AML-193 (cell line): ENCODE results near the gene NKAIN2.
"Not testable (repeated sequence)": the region's sequence is repeated elsewhere in the genome, so short reads cannot be mapped to it uniquely, and the experiment has no call there.

Experiments used
- DNase-seq, 2 experiments: peaks; one replicate each; lab custom pipeline; 2025; lab: John Stamatoyannopoulos, UW

The NKAIN2 gene

DNA sequence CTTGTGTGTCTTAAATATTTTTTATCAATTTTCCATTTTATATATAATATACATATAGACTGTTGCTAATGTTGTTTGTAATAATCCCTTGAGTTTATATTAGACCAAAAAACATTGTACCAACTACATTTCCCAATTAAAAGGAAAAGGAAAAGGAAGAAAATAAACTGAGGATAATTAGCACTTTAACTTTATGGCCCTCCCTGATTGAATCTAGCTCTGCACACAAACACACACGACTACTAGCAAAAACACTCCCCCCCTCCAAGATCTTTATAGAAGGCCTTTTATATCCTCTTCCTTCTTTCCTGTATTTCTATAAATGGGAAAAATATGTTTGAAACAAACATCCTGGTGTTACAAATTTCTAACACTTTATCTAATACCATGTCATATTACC, 276.8 kb downstream of the NKAIN2 start:
- DNase-seq: no peak

DNA sequence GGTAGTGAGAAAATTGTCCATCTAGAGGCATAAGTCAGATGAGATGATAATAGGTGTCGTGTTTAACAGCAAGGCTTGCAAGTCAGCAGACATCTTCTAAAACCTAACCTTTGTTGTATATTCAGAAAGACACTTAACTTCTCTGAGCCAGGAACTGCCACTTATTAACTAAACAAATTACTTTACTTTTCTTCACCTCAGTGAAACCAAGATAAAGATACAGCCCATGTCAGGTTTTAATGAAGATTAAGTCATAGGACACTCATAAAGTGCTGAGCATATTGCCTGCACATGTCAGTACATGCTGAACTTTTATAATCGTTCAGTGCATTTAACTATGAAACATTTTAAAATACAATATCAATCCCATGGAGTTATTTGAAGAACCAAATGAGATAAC, 286.8 kb downstream of the NKAIN2 start:
- DNase-seq: no peak

DNA sequence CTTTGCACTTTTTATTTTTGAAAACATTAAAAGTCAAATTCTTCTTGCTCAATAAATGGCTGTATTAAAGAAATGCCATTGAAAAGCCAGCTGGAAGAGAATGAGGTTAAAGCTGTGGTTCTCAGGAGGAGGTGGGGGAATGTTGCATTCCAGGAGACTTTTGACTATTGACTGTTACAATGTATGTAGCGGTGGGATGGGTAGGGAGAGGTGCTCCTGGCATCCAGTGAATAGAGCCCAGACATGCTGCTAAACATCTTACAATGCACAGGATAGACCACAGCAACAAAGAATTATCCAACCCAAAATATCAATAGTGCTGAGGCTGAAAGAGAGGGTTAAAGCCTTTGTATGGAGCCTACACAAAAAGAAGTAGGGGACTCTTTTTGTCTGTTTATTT, 295.9 kb downstream of the NKAIN2 start:
- no peak for DNase-seq

DNA sequence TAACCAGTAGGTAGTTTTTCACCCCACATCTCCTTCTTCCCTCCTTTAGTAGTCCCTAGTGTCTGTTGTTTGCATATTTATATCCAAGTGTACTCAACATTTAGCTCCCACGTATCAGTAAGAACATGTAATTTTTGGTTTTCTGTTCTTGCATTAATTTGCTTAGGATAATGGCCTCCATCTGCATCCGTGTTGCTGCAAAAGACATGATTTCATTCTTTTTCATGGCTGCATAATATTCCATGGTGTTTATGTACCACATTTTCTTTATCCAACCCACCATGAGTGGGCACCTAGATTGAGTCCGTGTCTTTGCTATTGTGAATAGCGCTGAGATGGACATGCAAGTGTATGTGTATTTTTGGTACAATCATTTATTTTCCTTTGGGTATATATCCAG, 306.8 kb downstream of the NKAIN2 start:
- no peak for DNase-seq

DNA sequence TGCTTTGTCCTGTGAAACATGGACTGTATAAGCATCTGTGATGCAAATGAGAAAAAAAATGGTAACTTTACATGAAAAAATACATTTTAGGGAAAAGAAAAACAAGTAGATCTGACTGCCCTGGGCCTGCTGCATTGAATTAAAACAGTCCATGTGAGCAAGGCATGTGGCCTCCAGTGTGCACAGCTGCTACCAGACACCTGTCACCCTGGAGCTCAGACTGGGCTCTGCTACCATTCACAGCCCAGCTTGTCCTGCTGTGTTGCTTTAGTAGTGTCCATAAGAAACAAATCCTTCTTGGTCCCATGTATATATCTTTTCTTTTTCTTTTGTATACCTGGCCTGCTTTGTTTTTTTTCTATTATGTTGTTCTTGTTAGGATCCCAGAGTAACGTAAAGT, 315.9 kb downstream of the NKAIN2 start:
- no peak for DNase-seq

DNA sequence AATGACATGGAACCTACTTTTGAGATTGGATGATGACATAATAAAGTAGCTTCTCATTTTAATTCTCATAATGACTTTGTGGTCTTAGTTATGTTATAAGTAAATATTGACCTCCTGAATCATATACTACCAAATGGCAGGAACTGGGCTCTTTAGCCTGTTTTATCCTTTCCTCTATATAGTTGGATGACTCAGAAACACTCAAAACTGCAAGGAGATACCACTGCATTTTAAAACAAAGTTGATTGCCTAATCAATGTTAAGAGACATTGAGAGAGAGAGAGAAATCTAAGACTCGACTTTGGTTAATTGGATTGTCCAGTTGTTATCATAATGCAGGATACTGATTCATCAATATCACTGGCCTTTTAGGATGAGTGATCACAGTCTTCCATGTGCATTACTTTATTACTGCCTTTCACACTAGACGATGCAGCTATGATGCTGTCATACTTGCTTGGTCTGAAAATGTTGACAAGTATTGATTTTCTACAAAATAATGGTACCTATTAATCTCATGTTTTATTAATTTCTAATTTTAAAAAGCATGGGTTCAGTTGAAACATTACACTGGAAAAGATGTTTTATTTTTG, 320.0 kb downstream of the NKAIN2 start:
- no peak for DNase-seq

DNA sequence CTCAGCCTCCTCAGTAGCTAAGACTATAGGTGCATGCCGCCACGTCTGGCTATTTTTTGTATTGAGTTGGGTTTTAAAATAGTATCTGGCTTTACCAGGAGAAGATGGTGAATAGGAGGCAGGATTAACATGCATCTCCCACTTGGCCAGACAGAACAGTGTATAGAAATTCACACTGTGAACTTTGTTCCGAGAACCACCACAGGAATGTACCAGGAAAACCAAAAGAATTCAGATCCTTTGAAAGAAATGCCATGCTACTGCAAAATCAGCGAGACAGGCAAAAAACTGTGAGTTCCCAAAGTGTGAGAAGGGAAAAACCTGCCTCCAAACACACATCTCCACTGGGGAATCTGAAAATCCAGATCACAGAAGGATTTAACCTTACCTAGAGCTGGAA, 327.6 kb downstream of the NKAIN2 start:
- no peak for DNase-seq

DNA sequence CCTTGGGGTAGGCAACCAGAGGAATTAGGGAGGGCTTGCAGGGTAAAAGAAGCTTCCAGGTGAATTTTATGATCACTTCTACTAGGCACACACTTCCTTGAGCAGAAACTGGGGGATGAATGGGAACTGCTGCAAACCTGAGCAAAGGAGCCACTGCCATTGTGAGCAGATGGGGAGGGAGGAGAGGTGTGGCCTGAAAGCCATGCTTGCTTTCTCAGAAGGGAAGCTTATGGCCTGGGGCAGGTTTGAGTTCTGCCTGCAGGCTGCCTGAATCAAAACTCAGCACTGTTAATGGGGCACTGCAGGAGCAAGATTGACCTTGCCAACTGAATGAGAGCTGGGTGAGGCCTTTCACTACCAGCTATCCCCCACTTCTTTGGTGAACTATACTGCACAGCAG, 328.1 kb downstream of the NKAIN2 start:
- no peak for DNase-seq

DNA sequence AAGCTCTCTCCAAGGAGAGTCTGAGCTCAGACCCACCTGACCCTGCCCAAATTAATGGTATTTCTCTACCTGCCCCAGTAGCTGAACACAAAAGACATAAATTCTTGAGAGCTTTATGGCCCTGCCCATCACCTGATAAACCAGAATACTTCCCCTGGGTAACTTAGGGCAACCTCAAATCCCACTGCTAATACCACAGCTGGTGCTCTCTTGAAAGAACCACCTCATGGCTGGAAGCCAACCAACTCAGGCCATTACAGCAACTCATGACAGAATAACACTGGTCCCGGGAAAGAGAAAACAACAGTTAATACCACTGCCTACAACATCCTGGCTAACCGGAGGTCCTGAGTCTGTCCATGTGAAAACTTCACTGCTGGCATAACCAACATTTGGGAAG, 328.6 kb downstream of the NKAIN2 start:
- DNase-seq: no peak

DNA sequence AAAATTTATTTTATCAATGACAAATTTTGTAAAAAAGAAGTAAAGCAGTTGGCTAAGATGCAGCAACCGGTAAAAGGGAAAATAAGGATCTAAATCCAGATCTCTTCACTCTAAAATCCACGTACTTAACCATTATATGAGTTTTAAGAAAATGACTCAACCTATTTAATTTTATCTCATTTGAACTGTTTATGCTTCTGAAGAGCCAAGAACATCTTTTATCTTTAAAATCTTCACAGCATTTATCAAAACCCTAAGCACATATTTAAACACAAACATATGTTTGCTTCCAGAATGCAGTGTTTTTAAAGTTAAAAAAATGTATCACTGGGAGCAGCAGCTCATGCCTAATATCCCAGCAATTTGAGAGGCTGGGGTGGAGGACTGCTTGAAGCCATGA, 339.2 kb downstream of the NKAIN2 start:
- no peak for DNase-seq

DNA sequence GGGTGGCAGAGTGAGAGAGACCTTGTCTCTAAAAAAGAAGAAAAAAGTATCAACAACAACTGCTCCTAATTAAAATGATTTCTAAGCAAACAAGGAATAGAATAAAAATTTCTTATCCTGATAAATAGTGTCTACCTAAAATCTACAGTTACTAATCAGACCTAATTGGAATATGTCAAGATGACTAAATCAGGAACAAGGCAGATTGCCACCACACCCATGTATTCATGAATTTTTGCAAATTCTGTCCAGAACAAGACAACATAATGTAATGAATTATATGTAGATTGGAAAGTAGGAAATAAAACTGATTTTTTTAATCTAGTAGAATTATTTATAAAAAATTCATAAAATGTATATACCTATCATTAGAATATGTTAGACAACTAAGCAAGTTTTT, 339.8 kb downstream of the NKAIN2 start:
- no peak for DNase-seq

DNA sequence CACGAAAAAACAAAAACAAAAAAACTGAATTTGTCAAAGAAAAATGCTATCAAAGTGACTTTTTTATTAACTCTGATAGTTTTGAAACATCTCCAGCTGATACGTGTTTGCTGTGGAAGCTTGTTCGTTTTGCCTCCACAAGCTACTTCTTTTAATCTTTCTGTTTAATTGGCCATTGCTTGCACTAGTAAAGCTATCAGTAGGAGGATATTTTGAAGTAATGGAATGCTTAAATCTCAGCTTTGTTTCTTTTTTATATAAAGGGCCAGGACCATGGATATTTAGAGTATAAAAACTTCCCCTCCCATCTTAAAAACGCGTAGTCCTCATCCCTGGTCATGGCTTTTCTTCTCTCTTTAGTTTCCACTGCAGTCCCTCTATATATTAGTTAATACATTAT, 344.0 kb downstream of the NKAIN2 start:
- DNase-seq: no peak

DNA sequence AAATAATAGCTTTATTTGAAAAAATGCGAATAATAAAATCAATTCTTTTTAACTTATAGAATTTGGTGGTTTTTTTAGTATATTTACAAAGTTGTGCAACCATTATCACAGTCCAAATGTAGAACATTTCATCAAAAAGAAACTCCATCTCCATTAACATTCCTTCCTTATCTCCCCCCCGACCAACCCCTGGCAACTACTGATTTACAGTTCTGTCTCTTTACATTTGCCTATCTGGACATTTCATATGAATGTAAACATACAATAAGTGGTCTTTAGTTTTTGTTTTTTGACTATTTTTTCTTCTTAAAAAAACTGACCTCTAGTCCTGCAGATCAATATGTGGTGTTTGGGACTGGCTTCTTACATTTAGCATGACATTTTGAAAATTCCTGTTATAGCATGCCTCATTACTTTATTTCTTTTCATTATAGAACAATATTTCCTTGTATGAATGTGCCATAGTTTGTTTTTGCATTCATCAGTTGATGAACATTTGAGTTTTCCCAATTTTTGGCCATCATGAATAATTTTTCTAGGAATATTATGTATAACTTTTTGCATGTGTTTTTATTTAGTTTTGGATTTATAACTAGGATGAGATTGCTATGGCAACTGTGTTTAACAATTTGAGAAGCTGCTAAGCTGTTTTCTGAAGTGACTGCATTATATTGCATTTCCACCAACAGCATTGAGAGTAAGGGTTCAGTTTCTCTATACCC, 344.7 kb downstream of the NKAIN2 start:
- no peak for DNase-seq

DNA sequence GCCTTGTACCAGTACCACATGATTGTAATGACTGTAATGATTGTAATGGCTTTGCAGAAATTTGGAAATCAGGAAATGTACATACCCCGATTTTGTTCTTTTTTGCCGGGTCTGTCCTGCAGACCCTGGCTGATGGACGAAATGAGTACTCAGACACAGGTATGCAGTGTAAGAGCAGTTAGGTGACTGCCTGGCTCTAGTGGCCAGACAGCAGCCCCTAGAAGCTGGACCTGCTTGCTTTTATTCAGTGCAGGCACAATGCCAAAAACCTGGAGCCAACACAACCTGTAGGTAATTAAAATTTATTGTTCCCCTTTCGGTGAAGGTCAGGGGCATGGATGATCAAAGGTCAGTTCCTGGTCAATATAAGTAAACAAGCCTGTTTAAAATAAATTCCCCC, 346.0 kb downstream of the NKAIN2 start:
- no peak for DNase-seq

DNA sequence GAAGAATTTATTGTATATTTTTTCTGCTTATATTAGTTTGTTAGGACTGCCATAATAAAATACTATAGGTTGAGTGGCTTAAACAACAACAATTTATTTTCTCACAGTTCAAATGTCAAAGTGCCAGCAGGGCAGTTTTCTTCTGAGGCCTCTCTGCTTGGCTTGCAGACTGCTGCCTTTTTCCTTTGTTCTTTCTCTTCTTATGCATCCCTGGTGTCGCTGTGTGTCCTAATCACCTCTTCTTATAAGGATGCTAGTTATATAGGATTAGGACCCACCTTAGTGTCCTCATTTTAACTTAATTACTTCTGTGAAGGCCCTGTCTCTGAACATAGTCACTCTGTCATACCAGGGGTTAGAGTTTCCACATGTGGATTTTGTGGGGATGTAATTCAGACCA, 354.4 kb downstream of the NKAIN2 start:
- DNase-seq: no peak

DNA sequence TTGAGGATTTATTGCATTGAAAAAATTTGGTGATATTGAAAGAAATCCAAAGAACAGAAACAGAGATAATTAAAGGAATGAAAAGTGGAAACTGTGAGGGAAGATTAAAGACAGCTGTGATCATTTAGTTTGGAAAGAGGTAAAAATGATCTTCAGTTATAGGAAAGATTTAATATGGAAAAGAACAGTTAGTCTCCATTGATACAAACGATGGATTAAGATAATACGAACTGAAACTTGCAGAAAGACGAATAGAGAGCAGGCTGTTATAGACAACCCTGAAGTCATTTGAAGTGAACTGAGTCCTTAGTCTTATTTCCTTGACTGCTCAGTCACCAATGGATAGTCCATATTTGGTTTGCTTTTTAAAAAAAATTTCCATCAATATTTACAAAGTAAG, 360.0 kb downstream of the NKAIN2 start:
- no peak for DNase-seq

DNA sequence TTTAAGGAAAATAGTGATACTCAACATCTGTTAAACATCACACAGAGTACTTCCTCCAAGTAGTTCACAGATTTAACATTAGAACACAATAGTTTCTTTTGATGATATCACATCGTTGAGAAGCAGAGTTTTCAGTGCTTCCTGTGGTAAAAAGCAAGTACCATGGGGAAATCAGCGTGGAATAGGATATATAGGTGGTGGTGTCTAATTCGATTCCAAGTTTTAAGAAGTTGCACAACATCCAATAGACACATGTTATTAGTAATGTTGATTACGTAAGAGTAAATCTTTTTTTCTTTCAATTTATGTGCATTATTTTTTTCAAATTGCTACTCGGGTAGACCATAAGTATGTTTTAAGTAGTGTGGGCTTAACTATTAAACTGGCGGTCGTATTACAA, 360.7 kb downstream of the NKAIN2 start:
- no peak for DNase-seq

DNA sequence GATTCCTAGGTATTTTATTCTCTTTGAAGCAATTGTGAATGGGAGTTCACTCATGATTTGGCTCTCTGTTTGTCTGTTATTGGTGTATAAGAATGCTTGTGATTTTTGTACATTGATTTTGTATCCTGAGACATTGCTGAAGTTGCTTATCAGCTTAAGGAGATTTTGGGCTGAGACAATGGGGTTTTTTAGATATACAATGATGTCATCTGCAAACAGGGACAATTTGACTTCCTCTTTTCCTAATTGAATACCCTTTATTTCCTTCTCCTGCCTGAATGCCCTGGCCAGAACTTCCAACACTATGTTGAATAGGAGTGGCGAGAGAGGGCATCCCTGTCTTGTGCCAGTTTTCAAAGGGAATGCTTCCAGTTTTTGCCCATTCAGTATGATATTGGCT, 363.6 kb downstream of the NKAIN2 start:
- DNase-seq: not testable (repeated sequence)

DNA sequence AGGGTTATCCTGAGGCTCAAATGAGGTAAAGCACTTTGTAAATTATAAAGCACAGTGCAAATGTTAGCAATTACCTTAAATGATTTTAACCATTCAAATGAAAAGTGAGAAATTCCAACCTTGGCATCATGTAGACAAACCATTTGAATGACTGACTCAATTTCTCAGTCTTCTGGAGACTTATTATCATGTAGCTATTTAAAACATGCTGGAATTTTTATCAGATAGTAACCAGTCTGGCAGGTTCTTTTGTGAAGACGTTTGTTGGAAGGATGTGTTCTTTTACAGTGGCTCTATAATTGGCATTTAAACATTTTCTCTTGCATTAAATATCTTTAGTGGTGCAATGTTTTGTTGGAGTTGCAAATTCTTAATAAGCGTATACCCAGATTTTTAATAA, 386.6 kb downstream of the NKAIN2 start:
- DNase-seq: no peak

DNA sequence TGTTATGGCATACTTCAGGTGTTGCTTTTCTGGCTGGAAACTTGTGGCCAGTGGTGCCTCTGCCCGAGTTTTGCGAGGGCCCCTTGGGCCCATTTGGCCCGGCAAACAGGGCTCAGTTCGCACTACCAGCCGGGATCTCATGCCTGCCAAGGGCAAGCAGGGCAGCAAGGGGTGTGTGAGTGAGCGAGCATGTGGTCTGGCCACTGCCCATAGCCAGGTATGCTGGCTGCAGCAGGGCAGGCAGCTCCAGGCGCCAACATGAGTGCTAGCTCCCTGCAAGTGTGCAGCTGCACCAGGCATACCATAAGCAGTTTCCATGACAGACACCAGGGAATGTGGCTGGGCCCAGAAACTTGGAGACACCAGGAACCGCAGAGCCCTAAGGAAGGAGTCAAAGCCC, 389.5 kb downstream of the NKAIN2 start:
- no peak for DNase-seq

DNA sequence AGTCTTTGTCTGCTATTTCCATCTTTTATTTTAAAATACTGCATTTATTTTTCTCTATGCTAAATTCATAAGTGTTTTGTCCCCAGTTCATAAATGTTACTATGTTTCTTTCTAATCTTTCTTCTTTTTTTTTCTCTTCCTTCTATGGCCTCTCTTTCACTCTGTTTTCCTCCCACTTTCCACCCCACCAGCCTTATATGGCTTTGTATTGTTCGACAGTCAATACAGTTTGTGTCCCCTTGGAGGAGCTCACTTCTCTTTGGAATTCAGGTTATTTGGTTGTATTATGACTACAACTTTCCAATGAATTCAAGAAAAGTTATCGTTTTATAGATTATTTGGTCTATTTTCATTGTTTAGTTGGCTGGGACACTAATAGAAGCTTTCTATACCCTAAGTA, 393.5 kb downstream of the NKAIN2 start:
- no peak for DNase-seq

DNA sequence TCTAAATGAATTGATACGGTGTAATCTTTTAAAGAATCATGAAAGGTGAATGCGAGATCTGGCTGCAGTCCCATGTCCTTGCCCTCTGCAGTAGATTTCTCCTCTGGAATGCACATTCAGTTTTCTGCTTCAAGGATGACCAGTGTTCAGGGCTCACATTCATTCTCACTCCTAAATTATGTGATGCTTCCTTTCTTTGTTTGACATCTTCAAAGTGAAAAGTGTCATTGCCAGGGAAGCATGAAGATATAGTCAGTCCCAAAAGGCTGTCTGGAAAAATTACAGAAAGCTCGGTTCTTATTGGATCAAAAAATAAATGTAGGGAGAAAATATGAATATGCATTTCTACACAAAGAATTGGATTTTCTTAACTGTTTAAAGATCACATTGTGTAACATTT, 395.6 kb downstream of the NKAIN2 start:
- DNase-seq: no peak

DNA sequence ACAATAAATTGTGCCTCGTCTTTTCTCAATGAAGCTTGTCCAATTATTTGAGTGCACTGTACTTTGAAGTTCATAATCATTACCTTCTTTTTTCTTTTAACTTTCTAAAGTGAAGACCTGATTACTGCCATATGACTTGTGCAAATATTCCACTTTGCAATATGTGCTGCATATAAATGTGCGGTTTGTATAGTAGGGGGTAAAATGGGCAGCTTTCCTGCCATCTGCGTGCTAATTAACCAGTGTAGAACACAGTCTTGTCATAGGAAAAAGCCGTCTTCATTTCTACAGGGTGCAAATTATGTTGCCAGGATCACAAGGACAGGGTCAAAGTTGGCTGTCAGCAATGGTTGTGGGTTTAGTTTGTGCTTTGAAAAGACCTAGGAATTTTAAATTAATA, 397.0 kb downstream of the NKAIN2 start:
- DNase-seq: no peak

DNA sequence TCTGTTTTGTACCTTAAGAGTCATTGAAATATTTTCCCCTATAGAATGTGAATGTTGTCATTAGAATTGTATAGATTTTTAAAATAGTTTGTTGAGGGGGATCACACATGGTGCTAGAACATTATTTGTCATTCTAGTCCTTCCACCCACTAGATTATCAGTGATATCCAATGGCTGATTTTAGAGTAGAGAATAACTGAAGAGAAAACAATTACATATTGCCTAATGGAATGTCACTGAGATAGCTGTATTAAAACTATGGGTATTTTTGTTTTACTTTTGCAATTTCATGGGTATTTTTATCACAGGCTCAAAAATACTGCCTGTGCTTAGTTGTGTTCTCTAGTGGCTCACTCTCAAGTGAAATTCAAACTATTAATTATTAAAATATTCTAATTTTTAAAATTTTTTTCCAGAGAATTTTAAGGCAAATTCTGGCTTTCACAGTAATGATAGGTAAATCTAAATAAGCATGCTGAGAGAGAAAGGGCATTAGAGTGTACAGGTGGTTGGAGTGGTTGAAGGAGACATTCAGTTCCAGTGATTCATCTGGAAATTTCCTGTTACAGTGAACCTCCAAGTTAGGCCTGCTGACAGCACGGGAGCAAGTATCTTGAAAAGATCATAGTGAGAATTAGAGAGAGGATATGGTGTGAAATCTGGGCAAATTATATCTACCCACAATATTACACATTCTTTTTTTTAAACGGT, 399.6 kb downstream of the NKAIN2 start:
- DNase-seq: no peak
